ENCODE measurements around the gene ELP6. TPM values are rescaled to one million over a fixed set of nuclear protein-coding genes. Genes with fewer than 3 reads are reported as not detected.

Gene ELP6
- total and polyA plus RNA-seq, 2 donors (not counting 1 experiment from before 2014, with no cell fraction given), result 35.2 to 37.2 TPM

DNA sequence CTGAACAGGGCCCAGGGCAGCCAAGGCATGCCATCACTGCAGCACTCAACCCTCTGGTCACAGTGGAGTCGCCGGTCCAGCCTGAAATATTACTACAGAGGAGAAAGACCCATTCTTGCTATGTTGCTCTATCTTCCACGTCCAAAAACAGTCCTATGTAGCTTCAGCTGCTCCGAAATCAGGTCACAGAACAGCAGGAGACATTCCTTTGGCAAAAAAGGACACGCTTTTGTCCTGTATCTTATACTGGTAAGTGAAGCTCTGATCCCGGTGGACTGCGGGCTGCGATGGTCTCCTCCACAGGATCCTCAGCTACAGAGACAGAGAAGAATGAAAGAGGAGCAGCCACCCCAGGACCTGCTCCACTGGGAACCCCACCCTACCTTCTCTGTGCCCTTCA is 17.6 kb downstream of the ELP6 start:
- no peak for DNase-seq (ENCODE audit: low read depth in 2 of 2)
- no peak overlapping the region for H3K4me2 ChIP-seq (ENCODE audit: extremely low read depth, insufficient read depth, low read length)
- H3K4me3 ChIP-seq (replicated peaks in 1 of 4; ENCODE audit: control extremely low read depth in 1 of 4, insufficient read depth in 1 of 4, low read depth in 3 of 4, low read length in 4 of 4), result no peak overlapping the region
- H2AFZ ChIP-seq (ENCODE audit: low read length), result no peak overlapping the region
- no peaks in the 10 kb centered on the region for H4K20me1 ChIP-seq (ENCODE audit: control insufficient read depth, extremely low read depth, insufficient read depth, low read length)
- H3K79me2 ChIP-seq (ENCODE audit: control insufficient read depth, insufficient read depth, low read length), result no peaks in the 10 kb centered on the region
- no peak for TF ChIP-seq EZH2 (IDR thresholded peaks at IDR 0.05; ENCODE audit: low read length, missing control alignments)
- TF ChIP-seq, protein P1, sequence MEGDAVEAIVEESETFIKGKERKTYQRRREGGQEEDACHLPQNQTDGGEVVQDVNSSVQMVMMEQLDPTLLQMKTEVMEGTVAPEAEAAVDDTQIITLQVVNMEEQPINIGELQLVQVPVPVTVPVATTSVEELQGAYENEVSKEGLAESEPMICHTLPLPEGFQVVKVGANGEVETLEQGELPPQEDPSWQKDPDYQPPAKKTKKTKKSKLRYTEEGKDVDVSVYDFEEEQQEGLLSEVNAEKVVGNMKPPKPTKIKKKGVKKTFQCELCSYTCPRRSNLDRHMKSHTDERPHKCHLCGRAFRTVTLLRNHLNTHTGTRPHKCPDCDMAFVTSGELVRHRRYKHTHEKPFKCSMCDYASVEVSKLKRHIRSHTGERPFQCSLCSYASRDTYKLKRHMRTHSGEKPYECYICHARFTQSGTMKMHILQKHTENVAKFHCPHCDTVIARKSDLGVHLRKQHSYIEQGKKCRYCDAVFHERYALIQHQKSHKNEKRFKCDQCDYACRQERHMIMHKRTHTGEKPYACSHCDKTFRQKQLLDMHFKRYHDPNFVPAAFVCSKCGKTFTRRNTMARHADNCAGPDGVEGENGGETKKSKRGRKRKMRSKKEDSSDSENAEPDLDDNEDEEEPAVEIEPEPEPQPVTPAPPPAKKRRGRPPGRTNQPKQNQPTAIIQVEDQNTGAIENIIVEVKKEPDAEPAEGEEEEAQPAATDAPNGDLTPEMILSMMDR (conservative IDR thresholded peaks at IDR 0.05 in 1 of 2, IDR thresholded peaks at IDR 0.05 in 1 of 2; ENCODE audit: low read depth in 1 of 2, low read length in 2 of 2), result no peak
- H3K9me3 ChIP-seq (ENCODE audit: control insufficient read depth, insufficient read depth, low read depth, low read length), result no peaks in the 10 kb centered on the region
- no peaks in the 10 kb centered on the region for H3K4me1 ChIP-seq (ENCODE audit: control insufficient read depth, extremely low read depth, insufficient read depth, low read length)
- H3K27me3 ChIP-seq (ENCODE audit: control insufficient read depth, insufficient read depth, low read length), result no peaks in the 10 kb centered on the region
- no peak overlapping the region for H3K9ac ChIP-seq (ENCODE audit: insufficient read depth, low read length)
- H3K36me3 ChIP-seq (ENCODE audit: control insufficient read depth, insufficient read depth, low read length), result peaks cover 15% of the 10 kb centered on the region
- H3K27ac ChIP-seq (ENCODE audit: insufficient read depth, low read length), result no peak overlapping the region

DNA sequence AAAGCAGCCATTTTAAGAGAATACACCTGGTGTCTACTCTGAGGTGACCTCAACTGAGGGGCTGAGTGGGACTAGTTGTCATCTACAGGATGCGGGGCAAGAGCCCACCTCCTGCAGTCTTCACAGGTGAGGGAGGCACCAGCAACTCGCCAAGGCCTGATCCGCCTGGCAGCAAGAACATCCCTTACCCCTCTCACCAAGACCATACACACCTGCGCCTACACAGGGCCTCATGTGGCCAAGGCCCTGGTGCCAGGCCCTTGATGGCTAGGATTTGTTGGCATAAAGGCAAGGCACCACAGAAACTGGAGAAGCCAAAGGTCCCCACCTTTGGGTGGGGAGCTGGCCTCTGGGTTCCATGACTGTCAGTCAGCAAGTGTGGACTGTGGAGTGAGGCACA is 18.4 kb downstream of the ELP6 start:
- Histone ChIP-seq H3K27ac (ENCODE audit: insufficient read depth, low read length) (no peak overlapping the region), H3K9ac (ENCODE audit: insufficient read depth, low read length) (no peak overlapping the region), H3K36me3 (ENCODE audit: control insufficient read depth, insufficient read depth, low read length) (peaks cover 15% of the 10 kb centered on the region), H3K4me3 (replicated peaks in 1 of 4; ENCODE audit: control extremely low read depth in 1 of 4, insufficient read depth in 1 of 4, low read depth in 3 of 4, low read length in 4 of 4) (no peak overlapping the region), H3K4me1 (ENCODE audit: control insufficient read depth, extremely low read depth, insufficient read depth, low read length) (no peaks in the 10 kb centered on the region), H3K27me3 (ENCODE audit: control insufficient read depth, insufficient read depth, low read length) (no peaks in the 10 kb centered on the region), H2AFZ (ENCODE audit: low read length) (no peak overlapping the region), H4K20me1 (ENCODE audit: control insufficient read depth, extremely low read depth, insufficient read depth, low read length) (no peaks in the 10 kb centered on the region), H3K4me2 (ENCODE audit: extremely low read depth, insufficient read depth, low read length) (no peak overlapping the region), H3K79me2 (ENCODE audit: control insufficient read depth, insufficient read depth, low read length) (no peaks in the 10 kb centered on the region), H3K9me3 (ENCODE audit: control insufficient read depth, insufficient read depth, low read depth, low read length) (no peaks in the 10 kb centered on the region)
- no peak for DNase-seq (ENCODE audit: low read depth in 2 of 2)
- TF ChIP-seq, protein P1 (conservative IDR thresholded peaks at IDR 0.05 in 1 of 2, IDR thresholded peaks at IDR 0.05 in 1 of 2; ENCODE audit: low read depth in 1 of 2, low read length in 2 of 2), result no peak
- TF ChIP-seq EZH2 (IDR thresholded peaks at IDR 0.05; ENCODE audit: low read length, missing control alignments), result no peak

DNA sequence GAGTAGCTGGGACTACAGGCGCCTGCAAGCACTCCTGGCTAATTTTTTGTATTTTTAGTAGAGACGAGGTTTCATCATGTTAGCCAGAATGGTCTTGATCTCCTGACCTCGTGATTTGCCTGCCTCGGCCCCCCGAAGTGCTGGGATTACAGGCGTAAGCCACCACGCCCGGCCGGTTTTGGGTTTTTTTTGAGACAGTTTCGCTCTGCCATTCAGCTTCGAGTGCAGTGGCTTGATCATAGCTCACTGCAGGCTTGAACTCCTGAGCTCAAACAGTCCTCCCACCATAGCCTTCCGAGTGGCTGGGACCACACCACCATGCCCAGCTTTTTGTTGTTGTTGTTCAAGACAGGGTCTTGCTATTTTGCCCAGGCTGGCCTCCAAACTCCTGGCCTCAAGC is 21.7 kb downstream of the ELP6 start:
- no peak for DNase-seq (ENCODE audit: low read depth in 2 of 2)
- H3K9ac ChIP-seq (ENCODE audit: insufficient read depth, low read length), result no peak overlapping the region

More for the DNA sequence above, 21.7 kb downstream of the ELP6 start:
- no peaks in the 10 kb centered on the region for H4K20me1 ChIP-seq (ENCODE audit: control insufficient read depth, extremely low read depth, insufficient read depth, low read length)
- no peak overlapping the region for H2AFZ ChIP-seq (ENCODE audit: low read length)
- H3K36me3 ChIP-seq (ENCODE audit: control insufficient read depth, insufficient read depth, low read length), result peaks cover 5% of the 10 kb centered on the region
- H3K79me2 ChIP-seq (ENCODE audit: control insufficient read depth, insufficient read depth, low read length), result no peaks in the 10 kb centered on the region
- no peak overlapping the region for H3K27ac ChIP-seq (ENCODE audit: insufficient read depth, low read length)
- no peaks in the 10 kb centered on the region for H3K4me1 ChIP-seq (ENCODE audit: control insufficient read depth, extremely low read depth, insufficient read depth, low read length)
- H3K27me3 ChIP-seq (ENCODE audit: control insufficient read depth, insufficient read depth, low read length), result no peaks in the 10 kb centered on the region
- no peak overlapping the region for H3K4me2 ChIP-seq (ENCODE audit: extremely low read depth, insufficient read depth, low read length)
- no peak for TF ChIP-seq EZH2 (IDR thresholded peaks at IDR 0.05; ENCODE audit: low read length, missing control alignments)
- TF ChIP-seq, protein P1 (conservative IDR thresholded peaks at IDR 0.05 in 1 of 2, IDR thresholded peaks at IDR 0.05 in 1 of 2; ENCODE audit: low read depth in 1 of 2, low read length in 2 of 2), result no peak
- H3K9me3 ChIP-seq (ENCODE audit: control insufficient read depth, insufficient read depth, low read depth, low read length), result no peaks in the 10 kb centered on the region
- no peak overlapping the region for H3K4me3 ChIP-seq (replicated peaks in 1 of 4; ENCODE audit: control extremely low read depth in 1 of 4, insufficient read depth in 1 of 4, low read depth in 3 of 4, low read length in 4 of 4)
